DND-41 (cell line): ENCODE results near the gene CALML3.

Source experiments
- EZH2 ChIP-seq: IDR thresholded peaks from 3 replicates; pipeline ENCODE4 v1.6.1; 2012; ENCODE audit warnings: borderline replicate concordance, low read depth, mild to moderate bottlenecking, moderate library complexity, low read length, inconsistent platforms; ENCODE audit not compliant: severe bottlenecking
- TF ChIP-seq, protein P1 (sequence below): IDR thresholded peaks from 2 replicates; pipeline ENCODE4 v1.5.1; 2012; ENCODE audit warnings: borderline replicate concordance, low read length, moderate library complexity, mild to moderate bottlenecking; ENCODE audit not compliant: poor library complexity, severe bottlenecking; ENCODE audit errors: extremely low read depth

DNA sequence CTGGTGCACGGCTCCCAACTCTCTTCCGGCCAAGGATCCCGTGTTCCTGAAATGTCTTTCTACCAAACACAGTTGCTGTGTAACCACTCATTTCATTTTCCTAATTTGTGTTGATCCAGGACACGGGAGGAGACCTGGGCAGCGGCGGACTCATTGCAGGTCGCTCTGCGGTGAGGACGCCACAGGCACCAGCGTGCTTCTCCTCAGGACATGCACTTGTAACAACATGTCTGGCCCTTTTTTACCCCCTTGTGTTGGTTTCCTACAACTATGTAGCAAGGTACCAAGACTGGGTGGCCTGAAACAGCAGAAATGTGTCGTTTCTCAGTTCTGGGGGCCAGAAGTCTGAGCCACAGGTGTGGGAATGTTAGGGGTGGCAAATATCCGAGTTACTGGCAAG is 43.6 kb upstream of the CALML3 start:
- TF ChIP-seq, protein P1, sequence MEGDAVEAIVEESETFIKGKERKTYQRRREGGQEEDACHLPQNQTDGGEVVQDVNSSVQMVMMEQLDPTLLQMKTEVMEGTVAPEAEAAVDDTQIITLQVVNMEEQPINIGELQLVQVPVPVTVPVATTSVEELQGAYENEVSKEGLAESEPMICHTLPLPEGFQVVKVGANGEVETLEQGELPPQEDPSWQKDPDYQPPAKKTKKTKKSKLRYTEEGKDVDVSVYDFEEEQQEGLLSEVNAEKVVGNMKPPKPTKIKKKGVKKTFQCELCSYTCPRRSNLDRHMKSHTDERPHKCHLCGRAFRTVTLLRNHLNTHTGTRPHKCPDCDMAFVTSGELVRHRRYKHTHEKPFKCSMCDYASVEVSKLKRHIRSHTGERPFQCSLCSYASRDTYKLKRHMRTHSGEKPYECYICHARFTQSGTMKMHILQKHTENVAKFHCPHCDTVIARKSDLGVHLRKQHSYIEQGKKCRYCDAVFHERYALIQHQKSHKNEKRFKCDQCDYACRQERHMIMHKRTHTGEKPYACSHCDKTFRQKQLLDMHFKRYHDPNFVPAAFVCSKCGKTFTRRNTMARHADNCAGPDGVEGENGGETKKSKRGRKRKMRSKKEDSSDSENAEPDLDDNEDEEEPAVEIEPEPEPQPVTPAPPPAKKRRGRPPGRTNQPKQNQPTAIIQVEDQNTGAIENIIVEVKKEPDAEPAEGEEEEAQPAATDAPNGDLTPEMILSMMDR = no peak
- no peak for TF ChIP-seq EZH2
